Panc1 (cell line): ENCODE data around the gene DGCR6.

Experiments used
- CTCF ChIP-seq: fragments of 450-650 bp; IDR thresholded peaks from 2 replicates; pipeline ENCODE4 v1.5.1; 2017; ENCODE audit warnings: mild to moderate bottlenecking
- POLR2AphosphoS5 ChIP-seq: IDR thresholded peaks from 2 replicates; pipeline ENCODE4 v1.6.1; 2012; ENCODE audit warnings: mild to moderate bottlenecking, low read depth, low read length, moderate library complexity
- REST ChIP-seq, 2 experiments: IDR thresholded peaks; 2 replicates each; pipeline ENCODE4 v1.6.1; 2011 to 2012; ENCODE audit warnings: low read depth in 2 of 2, control low read depth in 1 of 2, low read length in 1 of 2, mild to moderate bottlenecking in 1 of 2, moderate library complexity in 1 of 2; ENCODE audit not compliant: insufficient read depth in 1 of 2
- SIN3A ChIP-seq: IDR thresholded peaks from 2 replicates; pipeline ENCODE4 v1.6.1; 2012; ENCODE audit warnings: low read depth, mild to moderate bottlenecking, low read length, moderate library complexity, borderline replicate concordance; ENCODE audit not compliant: insufficient read depth
- TCF7L2 ChIP-seq: IDR thresholded peaks from 2 replicates; pipeline ENCODE4 v1.6.1; 2011; ENCODE audit warnings: mild to moderate bottlenecking, low read depth, low read length, inconsistent platforms

GRCh38 chr22:18888115-18888514 lies 18.0 kb upstream of the DGCR6 start:
- TF ChIP-seq CTCF (no peak), SIN3A (no peak), POLR2AphosphoS5 (no peak), TCF7L2 (no peak), REST (IDR thresholded peaks at IDR 0.05; ENCODE audit: insufficient read depth in 1 of 2, low read depth in 2 of 2, low read length in 1 of 2) (no peak)
